ENCODE results near the gene AK8. TPM values are rescaled to one million over a fixed set of nuclear protein-coding genes. Genes with fewer than 3 reads are reported as not detected.

The AK8 gene
- total and polyA plus RNA-seq, 2 donors = 1.8 to 2.3 TPM

DNA sequence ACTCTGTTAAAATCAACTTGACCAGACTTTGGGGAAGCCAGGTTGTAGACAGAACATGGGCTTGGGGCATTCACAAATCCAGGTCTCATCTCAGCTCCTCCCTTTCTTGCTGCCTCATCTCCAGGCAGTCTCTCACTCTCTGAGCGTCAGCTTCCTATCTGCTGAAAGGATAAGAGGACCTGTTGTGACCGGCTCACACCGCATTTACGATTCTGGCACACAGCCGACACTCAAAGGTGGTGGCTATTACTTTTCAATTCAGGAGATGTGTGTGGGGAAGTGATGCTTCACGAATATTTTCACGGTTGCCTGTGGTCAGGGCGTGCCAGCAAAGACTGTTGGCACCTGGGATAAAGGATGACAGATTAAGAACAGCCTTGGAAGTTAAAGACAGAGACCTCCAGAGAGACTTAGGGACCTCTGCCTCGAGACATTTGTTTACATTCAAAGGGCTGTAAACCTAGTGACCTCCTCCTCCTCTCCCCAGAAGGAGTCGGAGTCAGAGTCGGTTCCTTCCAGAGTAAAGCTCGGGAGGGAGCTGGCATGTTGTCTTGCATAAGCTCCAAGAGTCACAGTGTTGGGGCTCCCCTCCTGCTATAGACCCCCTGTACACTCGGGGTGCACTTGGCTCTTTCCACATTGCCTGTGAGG, 83.2 kb downstream of the AK8 start:
- no peak overlapping the region for H3K27ac ChIP-seq (ENCODE audit: low read depth in 1 of 2, low read length in 1 of 2)
- H3K4me1 ChIP-seq (ENCODE audit: control insufficient read depth in 2 of 2, insufficient read depth in 2 of 2, low read length in 2 of 2) = peaks cover 2 to 9% of the 10 kb centered on the region in 2 donors
- peaks cover 0 to 5% of the 10 kb centered on the region in 2 donors for H3K9me3 ChIP-seq (ENCODE audit: control insufficient read depth in 2 of 2, insufficient read depth in 1 of 2, low read length in 1 of 2)
- no peak overlapping the region for H3K4me3 ChIP-seq (ENCODE audit: low read length in 2 of 2)
- peaks cover 4 to 53% of the 10 kb centered on the region in 2 donors for H3K27me3 ChIP-seq (ENCODE audit: control insufficient read depth in 2 of 2, insufficient read depth in 1 of 2, low read length in 1 of 2)
- DNase-seq (ENCODE audit: low read depth in 6 of 9, low spot score in 9 of 9) = no peak
- WGBS = 28% methylated on average over 13 of the region's 13 CpGs
- H3K36me3 ChIP-seq (ENCODE audit: control insufficient read depth in 2 of 2, insufficient read depth in 2 of 2, low read length in 1 of 2) = no peaks in the 10 kb centered on the region

DNA sequence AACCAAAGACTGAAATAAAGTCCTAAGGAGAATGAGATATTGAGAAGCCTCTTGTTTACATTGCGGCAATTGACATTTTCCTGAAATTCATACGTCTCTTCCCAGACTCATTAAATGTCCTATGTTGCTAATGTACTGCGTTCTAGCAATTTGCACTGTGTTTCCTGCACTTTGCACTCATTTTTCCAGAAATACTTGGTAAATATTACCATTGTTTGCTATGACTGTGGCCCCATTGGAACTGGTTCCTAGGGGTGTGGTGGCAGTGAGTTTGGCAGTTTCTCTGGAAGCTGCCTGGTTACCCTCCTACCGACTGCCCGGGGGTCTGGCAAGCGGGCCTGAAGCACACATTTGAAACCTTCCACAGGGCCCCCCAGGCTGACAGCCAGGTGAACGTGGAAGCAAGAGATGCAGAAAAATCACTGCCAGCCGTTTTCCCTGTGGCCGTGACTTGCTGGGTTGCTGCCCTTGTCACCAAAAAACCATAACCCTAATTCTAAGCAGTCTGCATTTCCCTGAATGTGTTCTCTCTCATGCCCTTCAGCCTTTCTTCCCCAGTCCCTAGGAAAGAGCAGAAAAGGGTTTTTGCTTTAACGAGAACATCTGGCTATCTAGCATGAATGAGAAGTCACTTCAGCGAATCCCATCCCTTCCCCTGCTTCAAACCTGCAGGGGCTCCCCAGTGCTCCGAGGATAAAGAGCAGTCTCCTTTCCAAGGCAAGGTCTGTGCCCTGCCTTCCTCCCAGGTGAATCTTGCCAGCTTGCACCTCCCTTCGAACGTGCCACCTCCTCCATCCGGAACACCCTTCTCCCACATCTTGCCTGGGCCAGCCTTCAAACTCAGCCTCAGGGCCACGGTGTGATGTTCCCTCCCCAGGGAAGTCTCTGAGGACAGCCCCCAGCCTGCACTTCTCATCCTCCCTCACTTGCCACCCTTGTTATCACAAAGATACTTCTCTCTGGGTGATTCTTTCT, 84.2 kb downstream of the AK8 start:
- DNase-seq (ENCODE audit: low read depth in 6 of 9, low spot score in 9 of 9) = no peak
- WGBS = 86% methylated on average over 16 of the region's 16 CpGs

DNA sequence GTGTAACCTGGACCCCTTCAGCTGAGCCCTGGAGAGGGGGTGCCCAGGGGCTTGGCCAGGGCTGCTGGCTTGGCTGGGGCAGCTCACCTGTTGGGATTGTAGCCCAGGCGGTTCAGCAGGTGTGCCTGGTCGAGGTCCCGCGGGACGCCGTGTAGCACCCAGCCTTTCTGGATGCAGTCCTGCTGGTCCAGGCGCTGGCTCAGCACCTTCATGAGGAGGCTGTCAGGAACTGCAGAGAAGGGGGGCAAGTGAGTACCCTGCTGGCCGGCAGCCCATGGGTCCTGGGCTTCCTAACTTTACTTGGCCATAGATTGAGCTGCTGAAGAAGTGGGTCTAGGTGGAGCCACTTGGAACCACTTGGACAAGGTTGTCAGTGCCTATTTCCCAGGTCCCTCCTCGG, 85.5 kb downstream of the AK8 start:
- peaks cover 4 to 42% of the 10 kb centered on the region in 2 donors for H3K27me3 ChIP-seq (ENCODE audit: control insufficient read depth in 2 of 2, insufficient read depth in 1 of 2, low read length in 1 of 2)
- H3K4me3 ChIP-seq (ENCODE audit: low read length in 2 of 2) = no peak overlapping the region
- no peaks in the 10 kb centered on the region for H3K36me3 ChIP-seq (ENCODE audit: control insufficient read depth in 2 of 2, insufficient read depth in 2 of 2, low read length in 1 of 2)
- H3K27ac ChIP-seq (ENCODE audit: low read depth in 1 of 2, low read length in 1 of 2) = no peak overlapping the region
- no peaks in the 10 kb centered on the region for H3K4me1 ChIP-seq (ENCODE audit: control insufficient read depth in 2 of 2, insufficient read depth in 2 of 2, low read length in 2 of 2)
- no peak for DNase-seq (ENCODE audit: low read depth in 6 of 9, low spot score in 9 of 9)
- WGBS = 94% methylated on average over 9 of the region's 9 CpGs
- peaks cover 0 to 3% of the 10 kb centered on the region in 2 donors for H3K9me3 ChIP-seq (ENCODE audit: control insufficient read depth in 2 of 2, insufficient read depth in 1 of 2, low read length in 1 of 2)

More for the DNA sequence above, 84.2 kb downstream of the AK8 start:
- H3K4me1 ChIP-seq (ENCODE audit: control insufficient read depth in 2 of 2, insufficient read depth in 2 of 2, low read length in 2 of 2) = no peaks in the 10 kb centered on the region
- peaks cover 4 to 53% of the 10 kb centered on the region in 2 donors for H3K27me3 ChIP-seq (ENCODE audit: control insufficient read depth in 2 of 2, insufficient read depth in 1 of 2, low read length in 1 of 2)
- no peak overlapping the region for H3K27ac ChIP-seq (ENCODE audit: low read depth in 1 of 2, low read length in 1 of 2)
- H3K4me3 ChIP-seq (ENCODE audit: low read length in 2 of 2) = no peak overlapping the region
- no peaks in the 10 kb centered on the region for H3K36me3 ChIP-seq (ENCODE audit: control insufficient read depth in 2 of 2, insufficient read depth in 2 of 2, low read length in 1 of 2)
- H3K9me3 ChIP-seq (ENCODE audit: control insufficient read depth in 2 of 2, insufficient read depth in 1 of 2, low read length in 1 of 2) = peaks cover 0 to 3% of the 10 kb centered on the region in 2 donors

DNA sequence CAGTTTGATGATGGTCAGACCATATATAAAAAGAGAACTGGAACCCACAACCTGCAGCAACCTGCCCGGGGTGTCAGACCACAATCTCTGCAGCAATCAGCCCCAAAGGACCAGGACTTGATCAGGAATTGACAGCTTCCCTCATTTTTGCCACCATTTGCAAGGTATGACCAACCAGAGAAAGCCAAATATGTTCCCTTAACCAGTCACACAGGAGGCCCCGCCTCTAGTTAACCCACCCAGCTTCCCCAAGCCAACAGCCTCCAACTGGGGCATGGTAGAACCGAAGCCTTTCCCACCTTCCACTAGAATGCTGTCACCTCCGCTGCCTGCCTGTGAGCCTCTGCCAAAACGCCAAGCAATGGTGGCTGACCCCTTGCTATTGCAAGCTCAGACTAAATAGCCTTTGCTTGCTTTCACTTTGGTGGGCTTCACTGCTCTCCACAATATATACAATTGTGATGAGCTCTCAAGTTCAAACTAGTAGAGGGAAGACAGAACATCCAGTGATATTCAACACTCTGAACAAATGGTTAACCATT, 86.3 kb downstream of the AK8 start:
- no peak overlapping the region for H3K27ac ChIP-seq (ENCODE audit: low read depth in 1 of 2, low read length in 1 of 2)
- H3K4me3 ChIP-seq (ENCODE audit: low read length in 2 of 2) = no peak overlapping the region
- peaks cover 4 to 36% of the 10 kb centered on the region in 2 donors for H3K27me3 ChIP-seq (ENCODE audit: control insufficient read depth in 2 of 2, insufficient read depth in 1 of 2, low read length in 1 of 2)
- 94% methylated on average over 5 of the region's 5 CpGs for WGBS
- H3K4me1 ChIP-seq (ENCODE audit: control insufficient read depth in 2 of 2, insufficient read depth in 2 of 2, low read length in 2 of 2) = no peaks in the 10 kb centered on the region
- H3K36me3 ChIP-seq (ENCODE audit: control insufficient read depth in 2 of 2, insufficient read depth in 2 of 2, low read length in 1 of 2) = no peaks in the 10 kb centered on the region
- DNase-seq (ENCODE audit: low read depth in 6 of 9, low spot score in 9 of 9) = no peak
- peaks cover 0 to 3% of the 10 kb centered on the region in 2 donors for H3K9me3 ChIP-seq (ENCODE audit: control insufficient read depth in 2 of 2, insufficient read depth in 1 of 2, low read length in 1 of 2)

DNA sequence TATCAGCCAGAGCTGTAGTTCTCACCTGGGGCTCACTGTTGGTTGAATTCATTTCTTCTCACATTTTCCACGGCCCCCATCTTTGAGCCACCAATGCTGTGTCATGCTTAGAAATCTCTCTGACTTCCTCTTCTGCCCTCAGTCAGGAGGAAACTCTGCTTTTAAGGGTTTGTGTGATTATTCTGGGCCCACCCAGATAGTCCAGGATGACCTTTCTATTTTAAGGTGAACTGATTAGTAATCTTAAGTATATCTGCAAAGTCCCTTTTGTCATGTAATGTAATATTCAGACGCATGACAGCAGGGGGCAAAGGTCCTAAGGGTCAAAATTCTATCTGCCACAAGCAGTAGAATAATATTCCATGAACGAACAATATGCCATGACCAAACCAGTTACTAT, 88.4 kb downstream of the AK8 start:
- Histone ChIP-seq H3K36me3 (ENCODE audit: control insufficient read depth in 2 of 2, insufficient read depth in 2 of 2, low read length in 1 of 2) (no peaks in the 10 kb centered on the region), H3K9me3 (ENCODE audit: control insufficient read depth in 2 of 2, insufficient read depth in 1 of 2, low read length in 1 of 2) (peaks cover 0 to 3% of the 10 kb centered on the region in 2 donors), H3K27ac (ENCODE audit: low read depth in 1 of 2, low read length in 1 of 2) (no peak overlapping the region), H3K27me3 (ENCODE audit: control insufficient read depth in 2 of 2, insufficient read depth in 1 of 2, low read length in 1 of 2) (peaks cover 4 to 20% of the 10 kb centered on the region in 2 donors), H3K4me1 (ENCODE audit: control insufficient read depth in 2 of 2, insufficient read depth in 2 of 2, low read length in 2 of 2) (no peaks in the 10 kb centered on the region), H3K4me3 (ENCODE audit: low read length in 2 of 2) (no peak overlapping the region)
- WGBS = 35% methylated on average over 3 of the region's 3 CpGs
- no peak for DNase-seq (ENCODE audit: low read depth in 6 of 9, low spot score in 9 of 9)

DNA sequence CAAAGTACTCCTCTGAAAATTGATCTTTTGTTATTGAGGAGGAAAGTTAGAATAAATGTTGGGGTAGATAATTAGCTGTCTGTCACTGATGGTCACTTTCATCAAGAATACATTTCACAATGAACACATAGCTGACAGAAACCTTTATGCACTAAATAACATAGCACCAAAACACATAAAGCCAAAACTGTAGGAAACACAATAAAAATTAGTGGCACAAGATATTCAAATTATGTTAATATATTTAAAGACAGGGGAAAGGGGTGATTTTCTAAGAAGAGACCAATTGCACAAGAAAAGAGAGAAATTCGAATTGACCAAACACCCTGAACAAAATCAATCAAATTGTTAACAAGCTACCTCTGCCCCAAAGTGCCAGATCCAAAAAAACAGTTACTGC, 89.7 kb downstream of the AK8 start:
- H3K27ac ChIP-seq (ENCODE audit: low read depth in 1 of 2, low read length in 1 of 2) = no peak overlapping the region
- 91% methylated on average over 1 of the region's 1 CpG for WGBS
- DNase-seq (ENCODE audit: low read depth in 6 of 9, low spot score in 9 of 9) = no peak
- H3K9me3 ChIP-seq (ENCODE audit: control insufficient read depth in 2 of 2, insufficient read depth in 1 of 2, low read length in 1 of 2) = no peaks in the 10 kb centered on the region
- H3K27me3 ChIP-seq (ENCODE audit: control insufficient read depth in 2 of 2, insufficient read depth in 1 of 2, low read length in 1 of 2) = peaks cover 0 to 9% of the 10 kb centered on the region in 2 donors
- H3K4me3 ChIP-seq (ENCODE audit: low read length in 2 of 2) = no peak overlapping the region
- H3K36me3 ChIP-seq (ENCODE audit: control insufficient read depth in 2 of 2, insufficient read depth in 2 of 2, low read length in 1 of 2) = no peaks in the 10 kb centered on the region
- peaks cover 0 to 2% of the 10 kb centered on the region in 2 donors for H3K4me1 ChIP-seq (ENCODE audit: control insufficient read depth in 2 of 2, insufficient read depth in 2 of 2, low read length in 2 of 2)

DNA sequence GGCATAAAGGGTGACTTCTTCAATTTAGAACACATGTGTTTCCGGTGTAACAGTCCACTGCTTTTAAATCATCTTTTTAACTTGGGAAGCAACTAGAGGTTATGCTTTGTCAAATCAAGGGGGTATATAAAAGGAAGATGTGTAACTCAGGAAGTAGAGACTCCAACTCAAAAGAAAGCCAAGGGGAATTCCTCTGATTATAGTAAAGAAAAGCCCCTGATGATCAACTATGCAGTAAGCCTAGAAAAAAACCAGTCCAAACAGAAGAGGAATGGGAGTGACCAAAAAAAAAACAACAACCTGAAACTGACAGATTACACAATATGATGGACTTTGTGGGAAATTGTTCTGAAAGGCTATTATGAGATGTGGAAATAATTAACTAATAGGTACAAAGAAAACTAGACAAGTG, 90.3 kb downstream of the AK8 start:
- peaks cover 0 to 2% of the 10 kb centered on the region in 2 donors for H3K4me1 ChIP-seq (ENCODE audit: control insufficient read depth in 2 of 2, insufficient read depth in 2 of 2, low read length in 2 of 2)
- no peaks in the 10 kb centered on the region for H3K36me3 ChIP-seq (ENCODE audit: control insufficient read depth in 2 of 2, insufficient read depth in 2 of 2, low read length in 1 of 2)
- H3K27ac ChIP-seq (ENCODE audit: low read depth in 1 of 2, low read length in 1 of 2) = peak overlapping the region in 1 of 2 donors; percentile 29
- H3K27me3 ChIP-seq (ENCODE audit: control insufficient read depth in 2 of 2, insufficient read depth in 1 of 2, low read length in 1 of 2) = peaks cover 0 to 5% of the 10 kb centered on the region in 2 donors
- 90% methylated on average over 1 of the region's 1 CpG for WGBS
- no peaks in the 10 kb centered on the region for H3K9me3 ChIP-seq (ENCODE audit: control insufficient read depth in 2 of 2, insufficient read depth in 1 of 2, low read length in 1 of 2)
- no peak for DNase-seq (ENCODE audit: low read depth in 6 of 9, low spot score in 9 of 9)
- no peak overlapping the region for H3K4me3 ChIP-seq (ENCODE audit: low read length in 2 of 2)

DNA sequence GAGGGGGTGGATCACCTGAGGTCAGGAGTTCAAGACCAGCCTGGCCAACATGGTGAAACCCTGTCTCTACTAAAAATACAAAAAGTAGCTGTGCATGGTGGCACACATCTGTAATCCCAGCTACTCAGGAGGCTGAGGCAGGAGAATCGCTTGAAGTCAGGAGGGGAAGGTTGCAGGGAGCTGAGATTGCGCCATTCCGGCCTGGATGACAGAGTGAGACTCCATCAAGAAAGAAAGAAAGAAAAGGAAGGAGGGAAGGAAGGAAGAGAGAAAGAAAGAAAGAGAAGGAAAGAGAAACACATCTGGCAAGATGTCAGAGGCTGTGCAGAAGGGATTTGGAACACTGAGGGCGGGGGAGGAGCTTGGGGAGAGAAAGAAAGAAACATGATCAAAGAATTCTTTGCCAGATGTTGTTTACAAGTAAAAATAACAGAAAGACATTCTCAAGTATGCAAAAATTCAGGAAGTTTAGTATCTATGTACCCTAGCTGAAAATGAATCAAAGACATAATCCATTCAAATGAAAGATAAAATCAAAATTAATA, 93.7 kb downstream of the AK8 start:
- no peak overlapping the region for H3K27ac ChIP-seq (ENCODE audit: low read depth in 1 of 2, low read length in 1 of 2)
- WGBS = 96% methylated on average over 4 of the region's 4 CpGs

More for the DNA sequence above, 93.7 kb downstream of the AK8 start:
- H3K9me3 ChIP-seq (ENCODE audit: control insufficient read depth in 2 of 2, insufficient read depth in 1 of 2, low read length in 1 of 2) = no peaks in the 10 kb centered on the region
- DNase-seq (ENCODE audit: low read depth in 6 of 9, low spot score in 9 of 9) = no peak
- no peak overlapping the region for H3K4me3 ChIP-seq (ENCODE audit: low read length in 2 of 2)
- no peaks in the 10 kb centered on the region for H3K36me3 ChIP-seq (ENCODE audit: control insufficient read depth in 2 of 2, insufficient read depth in 2 of 2, low read length in 1 of 2)
- H3K4me1 ChIP-seq (ENCODE audit: control insufficient read depth in 2 of 2, insufficient read depth in 2 of 2, low read length in 2 of 2) = peaks cover 0 to 6% of the 10 kb centered on the region in 2 donors
- peaks cover 0 to 3% of the 10 kb centered on the region in 2 donors for H3K27me3 ChIP-seq (ENCODE audit: control insufficient read depth in 2 of 2, insufficient read depth in 1 of 2, low read length in 1 of 2)
